MM.1S (cell line): ENCODE data around the gene FGD4.

Experiments used
- DNase-seq: peaks from one replicate; pipeline ENCODE4 v3.0.0-alpha.2; 2015
- H2AFZ ChIP-seq: fragments of 300-600 bp; sonication (generic); 2 replicates; pipeline ENCODE4 v1.6.0; 2016; ENCODE audit warnings: antibody characterized with exemption, low read length
- H3F3A ChIP-seq: fragments of 300-600 bp; sonication (generic); 2 replicates; pipeline ENCODE4 v1.6.1; 2016; ENCODE audit warnings: mild to moderate bottlenecking, antibody characterized with exemption, low read length, moderate library complexity, mixed read lengths; ENCODE audit not compliant: insufficient read depth
- H3K27ac ChIP-seq: fragments of 300-600 bp; sonication (generic); 2 replicates; pipeline ENCODE4 v1.5.1; 2016; ENCODE audit warnings: mild to moderate bottlenecking, low read length
- H3K27me3 ChIP-seq: fragments of 300-600 bp; sonication (generic); replicated peaks from 2 replicates; pipeline ENCODE4 v1.6.0; 2016; ENCODE audit warnings: low read length; ENCODE audit not compliant: insufficient read depth
- H3K36me3 ChIP-seq: fragments of 300-600 bp; sonication (generic); replicated peaks from 2 replicates; pipeline ENCODE4 v1.6.1; 2016; ENCODE audit warnings: mild to moderate bottlenecking, low read length, mixed read lengths; ENCODE audit not compliant: insufficient read depth
- H3K4me1 ChIP-seq: fragments of 300-600 bp; sonication (generic); 2 replicates; pipeline ENCODE4 v1.6.1; 2016; ENCODE audit warnings: low read length, mixed read lengths
- H3K4me2 ChIP-seq: fragments of 300-600 bp; sonication (generic); 2 replicates; pipeline ENCODE4 v1.6.0; 2016; ENCODE audit warnings: low read depth, low read length
- H3K4me3 ChIP-seq: fragments of 300-600 bp; sonication (generic); 2 replicates; pipeline ENCODE4 v1.5.1; 2016; ENCODE audit warnings: low read length, mixed read lengths
- H3K79me2 ChIP-seq: fragments of 300-600 bp; sonication (generic); 2 replicates; pipeline ENCODE4 v1.6.1; 2016; ENCODE audit warnings: mixed run types, low read length, mixed read lengths
- H3K9ac ChIP-seq: fragments of 300-600 bp; sonication (generic); 2 replicates; pipeline ENCODE4 v1.6.1; 2016; ENCODE audit warnings: low read length, mixed read lengths
- H3K9me2 ChIP-seq: fragments of 300-600 bp; sonication (generic); replicated peaks from 2 replicates; pipeline ENCODE4 v1.6.1; 2016; ENCODE audit warnings: mild to moderate bottlenecking, low read length, mixed read lengths; ENCODE audit not compliant: insufficient read depth
- H3K9me3 ChIP-seq: fragments of 300-600 bp; sonication (generic); replicated peaks from 2 replicates; pipeline ENCODE4 v1.6.1; 2016; ENCODE audit warnings: mild to moderate bottlenecking, low read length, mixed read lengths; ENCODE audit not compliant: insufficient read depth
- H4K20me1 ChIP-seq: fragments of 300-600 bp; sonication (generic); 2 replicates; pipeline ENCODE4 v1.6.1; 2016; ENCODE audit warnings: mild to moderate bottlenecking, low read length, moderate library complexity, mixed read lengths; ENCODE audit not compliant: insufficient read depth
- CTCF ChIP-seq: fragments of 300-600 bp; sonication (generic); IDR thresholded peaks from 2 replicates; pipeline ENCODE4 v1.5.1; 2016; ENCODE audit warnings: antibody characterized with exemption, low read length, mixed read lengths
- EZH2 ChIP-seq: fragments of 300-600 bp; sonication (generic); optimal IDR thresholded peaks from 2 replicates; pipeline ENCODE3; 2017; ENCODE audit warnings: low read depth, mild to moderate bottlenecking, antibody characterized with exemption, low read length, mixed read lengths
- EZH2phosphoT487 ChIP-seq: fragments of 300-600 bp; sonication (generic); IDR thresholded peaks from 2 replicates; pipeline ENCODE4 v1.6.1; 2018; ENCODE audit warnings: antibody characterized with exemption, low read length

FGD4 gene

GRCh38 chr12:32502693-32503502, 103.5 kb downstream of the FGD4 start:
- DNase-seq = no peak
- no peak overlapping the region for H3K27ac ChIP-seq

GRCh38 chr12:32503730-32504129, 104.4 kb downstream of the FGD4 start:
- TF ChIP-seq EZH2 (no peak), EZH2phosphoT487 (no peak), CTCF (no peak)
- no peaks in the 10 kb centered on the region for H3K9me2 ChIP-seq
- no peaks in the 10 kb centered on the region for H3K9me3 ChIP-seq
- 0 out of 2 replicates have a peak, but pooled peaks cover 7% of the 10 kb centered on the region for H3K79me2 ChIP-seq
- no peaks in the 10 kb centered on the region for H4K20me1 ChIP-seq
- H3F3A ChIP-seq = peaks cover 12% of the 10 kb centered on the region; the same call in 1 of the 2 replicates
- no peak for DNase-seq
- H3K36me3 ChIP-seq = no peaks in the 10 kb centered on the region
- peaks cover 35% of the 10 kb centered on the region for H3K4me1 ChIP-seq
- H3K27me3 ChIP-seq = no peaks in the 10 kb centered on the region
- H3K27ac ChIP-seq = no peak overlapping the region
- no peak overlapping the region for H2AFZ ChIP-seq
- no peak overlapping the region for H3K4me2 ChIP-seq
- no peak overlapping the region for H3K9ac ChIP-seq
- H3K4me3 ChIP-seq = no peak overlapping the region

More at GRCh38 chr12:32502693-32503502, 103.5 kb downstream of the FGD4 start:
- Histone ChIP-seq H3K9ac (no peak overlapping the region), H3K79me2 (0 out of 2 replicates have a peak, but pooled peaks cover 7% of the 10 kb centered on the region), H3K9me2 (no peaks in the 10 kb centered on the region), H3K27me3 (no peaks in the 10 kb centered on the region), H3K9me3 (no peaks in the 10 kb centered on the region), H4K20me1 (no peaks in the 10 kb centered on the region), H2AFZ (no peak overlapping the region), H3K4me1 (peaks cover 41% of the 10 kb centered on the region), H3F3A (peaks cover 14% of the 10 kb centered on the region; the same call in 1 of the 2 replicates), H3K4me2 (peak overlapping the region; percentile 2; the same call in 1 of the 2 replicates), H3K36me3 (no peaks in the 10 kb centered on the region), H3K4me3 (no peak overlapping the region)
- TF ChIP-seq EZH2 (no peak), EZH2phosphoT487 (no peak), CTCF (no peak)

GRCh38 chr12:32504591-32504990, 105.2 kb downstream of the FGD4 start:
- Histone ChIP-seq H4K20me1 (no peaks in the 10 kb centered on the region), H3F3A (peaks cover 12% of the 10 kb centered on the region; the same call in 1 of the 2 replicates), H3K9me2 (no peaks in the 10 kb centered on the region), H3K9me3 (no peaks in the 10 kb centered on the region), H3K4me3 (no peak overlapping the region), H3K27ac (no peak overlapping the region), H3K79me2 (0 out of 2 replicates have a peak, but pooled peaks cover 7% of the 10 kb centered on the region), H3K4me1 (peaks cover 28% of the 10 kb centered on the region), H3K9ac (no peak overlapping the region), H2AFZ (no peak overlapping the region), H3K4me2 (no peak overlapping the region), H3K36me3 (no peaks in the 10 kb centered on the region), H3K27me3 (no peaks in the 10 kb centered on the region)
- no peak for TF ChIP-seq EZH2
- no peak for TF ChIP-seq EZH2phosphoT487
- no peak for TF ChIP-seq CTCF
- no peak for DNase-seq
